GM12892 (cell line): ENCODE measurements around the gene PAX6.
A peak's percentile ranks its signal among the peaks of the same experiment; 100 is the strongest.

Experiments
- DNase-seq: peaks from one replicate; pipeline ENCODE4 v3.0.0; 2011; ENCODE audit not compliant: insufficient read length
- FAIRE-seq: peaks from 2 replicates; lab custom pipeline; 2011; peaks lifted over from hg19 to GRCh38; lab: Jason Lieb, UNC
- POLR2A ChIP-seq: IDR thresholded peaks from 2 replicates; pipeline ENCODE4 v1.6.1; 2011; ENCODE audit warnings: low read depth, low read length, control low read depth
- POLR2AphosphoS5 ChIP-seq: IDR thresholded peaks from 2 replicates; pipeline ENCODE4 v1.6.1; 2011; ENCODE audit warnings: low read depth, low read length, control low read depth
- TAF1 ChIP-seq: IDR thresholded peaks from 2 replicates; pipeline ENCODE4 v1.6.1; 2011; ENCODE audit warnings: low read depth, mild to moderate bottlenecking, control low read depth, low read length, borderline replicate concordance

Gene PAX6

DNA sequence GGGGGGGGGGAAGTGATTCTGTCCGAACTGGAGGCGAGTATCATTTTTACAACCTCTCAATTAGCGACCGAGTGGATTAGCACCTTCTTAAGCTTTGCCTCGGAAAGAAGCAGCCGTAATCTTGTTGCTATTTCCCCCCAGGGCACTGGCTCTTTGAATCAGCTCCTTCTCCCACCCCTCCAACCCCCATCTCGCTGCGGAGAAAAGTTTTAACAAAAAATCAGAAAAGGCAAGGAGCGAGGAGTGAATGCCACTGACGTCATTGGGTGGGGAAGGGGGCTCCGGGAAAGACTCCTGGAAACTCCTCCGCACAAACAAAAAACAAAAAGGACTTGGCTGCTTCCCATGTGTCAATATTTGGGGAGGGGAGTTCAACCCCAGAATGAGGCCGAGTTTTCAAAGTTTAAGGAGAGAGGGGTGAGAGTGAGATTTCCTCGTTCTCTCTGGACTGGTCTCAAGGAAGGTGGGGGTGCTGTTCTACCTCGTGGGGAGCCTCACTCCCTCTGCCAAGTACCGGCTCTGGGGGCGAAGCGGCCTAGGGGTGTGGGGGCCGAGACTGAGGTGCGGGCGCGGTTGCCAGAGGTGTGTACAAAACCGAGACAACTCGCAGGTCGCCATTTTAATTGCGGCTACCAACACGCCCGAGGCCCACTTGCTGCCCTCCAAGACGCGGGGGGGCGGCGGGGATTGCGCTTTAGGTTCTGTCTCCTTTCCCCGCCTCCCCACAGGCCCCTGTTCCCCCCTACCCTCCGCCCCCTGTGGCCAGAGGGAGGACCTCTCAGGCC, 2.5 kb upstream of the PAX6 start:
- TF ChIP-seq POLR2A (no peak), TAF1 (no peak), POLR2AphosphoS5 (no peak)
- DNase-seq: no peak

DNA sequence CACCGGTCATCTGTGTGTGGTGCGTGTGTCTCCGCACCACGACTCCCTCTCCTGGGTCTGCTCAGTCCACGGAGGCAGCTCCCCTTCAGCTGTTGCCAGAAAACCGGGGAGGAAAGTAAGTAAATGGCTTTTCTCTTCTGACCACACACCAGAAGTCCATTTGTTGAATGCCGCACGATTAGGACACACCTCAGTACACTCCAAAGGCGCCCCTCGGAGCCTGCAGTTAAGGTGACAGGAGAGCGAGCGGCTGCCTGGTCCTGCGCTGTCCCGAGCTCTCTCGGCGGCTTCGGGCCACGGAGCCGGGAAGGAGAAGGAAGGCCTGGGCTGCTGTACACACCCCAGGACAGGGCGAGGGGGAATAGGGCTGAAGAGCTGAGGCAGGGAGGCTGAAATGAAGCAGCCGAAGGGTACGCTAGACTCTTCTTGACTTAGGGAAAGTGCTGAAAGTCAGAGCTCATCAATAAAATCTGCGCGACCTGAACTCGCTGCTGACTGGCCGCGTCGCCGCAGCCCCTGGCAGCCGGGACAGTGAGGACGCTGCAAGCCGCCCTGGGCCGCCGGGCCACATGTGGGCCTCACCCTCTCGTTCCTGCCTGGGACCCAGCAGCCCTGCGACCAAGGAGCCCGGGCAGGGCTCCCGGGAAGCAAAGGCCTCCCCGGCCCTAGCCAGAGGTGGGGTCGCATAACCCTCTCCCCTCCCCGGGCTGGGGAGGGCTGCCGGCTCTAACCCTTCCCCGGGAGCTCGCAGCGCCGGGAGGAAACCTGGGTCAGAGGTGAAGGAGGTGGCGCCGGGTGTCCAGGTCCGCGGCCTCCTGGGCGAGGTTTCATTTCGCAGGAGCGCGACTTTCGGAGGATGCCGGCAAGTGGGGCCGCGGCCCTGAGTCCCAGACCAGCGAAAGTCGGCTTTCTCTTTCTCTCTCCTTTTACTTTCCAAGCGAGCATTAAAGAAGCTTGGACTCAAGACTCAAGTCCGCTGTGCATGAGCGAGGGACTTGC, 1.6 kb upstream of the PAX6 start:
- FAIRE-seq (no peak), DNase-seq (no peak)
- no peak for TF ChIP-seq POLR2AphosphoS5
- no peak for TF ChIP-seq TAF1
- no peak for TF ChIP-seq POLR2A

More for the DNA sequence above, 2.5 kb upstream of the PAX6 start:
- peak; percentile 5 for FAIRE-seq

DNA sequence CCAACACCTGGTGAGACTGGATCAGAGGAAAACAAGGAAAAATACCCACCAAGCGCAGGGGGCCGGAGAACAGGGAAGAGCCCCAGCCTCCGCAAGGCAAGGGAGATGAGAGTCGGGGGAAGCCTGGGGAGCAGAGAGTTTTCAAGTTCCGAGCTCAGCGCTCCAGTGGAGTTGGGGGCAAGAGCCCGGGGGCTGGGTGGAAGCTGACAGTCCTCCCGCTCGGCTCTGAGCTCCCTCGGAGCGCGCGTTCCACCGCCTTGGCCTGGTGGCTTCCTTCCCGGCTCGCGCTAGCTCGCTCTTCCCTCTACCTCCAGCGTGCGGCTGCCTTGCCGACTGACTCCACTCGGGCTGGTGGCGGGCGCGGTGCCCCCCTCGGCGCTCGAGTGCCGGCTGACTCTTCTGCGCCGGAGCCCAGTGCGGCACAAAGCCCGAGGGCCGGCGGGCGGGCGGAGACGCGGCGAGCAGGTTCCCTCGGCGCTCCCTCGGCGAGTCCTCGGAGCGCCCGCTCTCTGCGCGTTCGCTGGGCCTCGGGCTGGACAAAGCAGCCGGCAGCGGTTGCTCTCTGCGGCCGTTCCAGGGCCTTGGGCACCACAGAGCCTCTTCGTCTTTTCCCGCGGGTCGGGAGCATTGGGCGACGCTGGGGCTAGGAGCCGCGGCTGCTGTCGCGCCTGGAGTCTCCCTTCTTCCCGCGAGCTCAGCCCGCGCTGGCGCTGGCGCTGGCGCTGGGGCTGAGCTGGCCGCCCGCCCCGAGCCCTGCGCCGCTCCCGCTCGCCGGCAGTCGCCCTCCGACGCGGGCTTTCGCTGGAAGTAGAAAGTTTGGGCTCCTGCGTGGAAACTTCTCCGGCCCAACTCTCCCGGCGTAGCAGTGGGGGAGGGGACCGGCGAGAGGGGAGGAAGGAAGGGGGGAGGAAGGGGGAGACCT, 1.0 kb downstream of the PAX6 start:
- DNase-seq: no peak
- TF ChIP-seq POLR2AphosphoS5 (no peak), POLR2A (no peak), TAF1 (no peak)
- peak; percentile 71 for FAIRE-seq

DNA sequence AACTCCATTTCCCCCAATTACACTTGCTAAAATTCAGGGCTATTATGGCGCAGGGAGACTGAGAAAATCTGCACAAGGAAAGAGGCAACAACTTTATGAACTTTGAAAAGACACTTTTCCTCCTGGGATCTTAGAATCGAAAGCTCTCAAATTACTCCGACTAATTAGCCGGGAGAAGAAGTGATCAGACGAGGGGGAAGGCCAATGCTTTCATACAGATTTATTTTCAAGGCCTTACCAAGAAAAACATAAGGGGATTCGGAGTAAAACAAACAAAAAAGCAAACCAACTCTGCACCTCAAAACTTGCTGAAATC, 1.6 kb downstream of the PAX6 start:
- TF ChIP-seq POLR2A (no peak), TAF1 (no peak), POLR2AphosphoS5 (no peak)
- no peak for FAIRE-seq
- no peak for DNase-seq

DNA sequence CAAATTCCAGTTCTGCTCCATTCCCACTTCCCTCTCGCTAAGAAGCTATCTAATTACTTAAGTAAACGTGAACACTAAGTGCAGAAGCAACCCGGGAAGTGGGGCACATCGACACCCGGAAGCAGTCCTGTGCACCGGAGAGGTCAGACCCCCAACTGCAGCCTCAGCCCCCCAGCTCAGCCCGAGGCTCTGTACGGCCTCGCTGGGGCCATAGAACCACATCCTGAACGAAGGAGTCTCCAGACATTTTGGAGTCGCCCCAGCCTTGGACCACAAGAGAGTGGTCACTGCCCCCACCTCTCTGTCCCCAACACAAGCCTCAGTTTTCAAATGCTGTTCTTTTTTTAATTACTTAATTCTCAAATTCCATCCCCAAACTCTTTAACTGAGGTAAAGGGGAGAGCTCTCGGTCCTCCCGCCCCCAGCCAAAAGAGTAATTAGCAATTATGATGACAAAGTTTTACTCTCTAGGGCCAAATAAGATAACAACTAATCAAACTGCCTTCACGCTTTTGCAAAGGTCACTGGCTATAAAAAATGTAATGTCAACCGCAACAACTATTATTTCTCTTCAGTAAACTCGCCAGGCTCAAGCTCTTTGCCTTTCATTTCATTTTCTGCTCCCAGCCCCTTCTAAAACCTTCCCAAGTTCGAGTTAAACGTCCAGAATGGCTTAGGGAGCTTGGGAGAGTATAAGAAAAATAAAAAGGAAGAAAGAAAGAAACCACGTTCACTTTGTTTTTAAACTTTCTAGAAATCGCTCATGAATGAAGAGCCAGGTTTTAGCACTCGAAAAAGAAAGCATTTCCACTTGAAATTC, 2.2 kb downstream of the PAX6 start:
- DNase-seq (no peak), FAIRE-seq (peak; percentile 53)
- TF ChIP-seq POLR2A: no peak
- no peak for TF ChIP-seq POLR2AphosphoS5
- no peak for TF ChIP-seq TAF1

DNA sequence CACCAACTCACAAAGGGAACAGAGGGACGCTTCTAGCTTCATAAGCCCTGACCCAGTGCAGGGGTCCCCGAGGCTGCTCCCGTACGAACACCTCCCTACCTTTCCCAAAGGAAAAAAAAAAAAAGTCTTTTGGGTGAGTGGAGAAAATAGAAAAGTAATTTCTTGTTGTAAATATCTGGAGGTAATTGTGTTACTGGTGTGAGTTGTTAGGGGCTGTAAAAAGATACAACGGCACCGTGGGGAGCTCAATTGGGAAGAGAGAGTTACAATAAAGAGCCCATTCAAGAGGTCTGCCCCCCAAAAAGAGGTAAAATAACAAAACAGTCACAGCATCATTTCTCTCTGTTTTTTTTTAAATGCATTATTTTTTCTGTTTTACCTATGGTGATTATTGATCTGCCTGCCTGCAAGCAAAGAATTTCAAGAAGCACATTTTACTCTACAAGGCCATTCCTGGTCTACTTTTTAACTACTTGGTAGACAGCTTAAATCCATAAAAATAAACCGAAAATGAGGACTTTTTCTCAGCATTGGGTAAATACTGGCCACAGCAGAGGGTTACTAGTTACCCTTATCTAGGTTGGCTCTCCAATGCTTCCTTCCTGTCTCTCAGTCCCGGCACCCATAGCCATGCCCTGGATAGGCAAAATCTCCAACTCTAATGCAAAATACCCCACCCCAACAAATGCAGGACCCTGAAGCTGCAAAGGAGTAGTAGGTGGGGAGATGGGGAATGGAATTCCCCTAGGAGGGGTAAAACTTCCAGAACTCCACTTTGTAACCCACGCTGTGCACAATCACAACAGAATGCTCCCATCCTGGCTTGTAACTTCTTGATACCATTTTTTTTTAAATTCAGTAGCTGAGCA, 3.1 kb downstream of the PAX6 start:
- TF ChIP-seq POLR2A: no peak
- TF ChIP-seq POLR2AphosphoS5: no peak
- TF ChIP-seq TAF1: no peak
- DNase-seq (no peak), FAIRE-seq (no peak)

DNA sequence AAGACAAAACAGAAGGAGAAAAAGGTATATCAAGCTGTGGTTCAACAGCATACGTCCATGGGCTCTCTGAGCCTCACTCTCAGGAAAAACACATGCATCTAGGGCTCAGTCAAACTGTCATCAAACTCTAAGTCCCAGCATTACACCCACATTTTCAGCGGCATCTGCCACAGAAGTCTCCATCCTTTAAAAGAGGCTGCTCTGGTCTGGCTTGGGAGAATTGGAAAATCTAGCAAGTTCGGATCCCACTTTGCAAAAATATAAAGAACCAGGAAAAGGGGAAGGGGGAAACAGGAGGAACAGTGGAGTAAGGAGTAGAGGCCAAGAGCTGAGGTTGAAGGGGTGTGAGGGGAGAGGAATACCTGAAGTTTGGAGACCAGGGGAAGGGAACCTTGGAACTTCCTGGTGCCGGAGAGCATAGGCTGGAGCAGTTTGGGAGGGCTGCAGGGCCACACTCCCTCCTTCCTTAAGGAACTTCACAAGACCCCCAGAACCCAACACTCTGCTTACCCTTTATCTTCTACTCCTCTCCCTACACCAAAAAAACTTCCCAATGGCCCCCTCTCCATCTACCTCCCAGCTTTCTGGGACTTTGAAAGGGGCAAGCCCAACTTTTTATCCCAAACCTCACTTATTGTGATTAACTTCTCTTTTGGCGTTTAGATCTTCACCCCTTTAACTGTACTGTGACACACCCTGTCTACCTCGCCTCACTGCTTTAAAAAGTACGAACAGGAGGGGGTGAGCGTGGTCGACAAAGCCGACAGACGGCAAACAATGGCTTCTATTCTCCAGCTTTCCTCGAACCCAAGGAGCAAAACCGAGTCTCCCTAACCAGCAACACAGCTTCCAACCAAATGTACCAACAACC, 4.0 kb downstream of the PAX6 start:
- no peak for DNase-seq
- TF ChIP-seq POLR2A (no peak), TAF1 (no peak), POLR2AphosphoS5 (no peak)
- FAIRE-seq: peak; percentile 76

DNA sequence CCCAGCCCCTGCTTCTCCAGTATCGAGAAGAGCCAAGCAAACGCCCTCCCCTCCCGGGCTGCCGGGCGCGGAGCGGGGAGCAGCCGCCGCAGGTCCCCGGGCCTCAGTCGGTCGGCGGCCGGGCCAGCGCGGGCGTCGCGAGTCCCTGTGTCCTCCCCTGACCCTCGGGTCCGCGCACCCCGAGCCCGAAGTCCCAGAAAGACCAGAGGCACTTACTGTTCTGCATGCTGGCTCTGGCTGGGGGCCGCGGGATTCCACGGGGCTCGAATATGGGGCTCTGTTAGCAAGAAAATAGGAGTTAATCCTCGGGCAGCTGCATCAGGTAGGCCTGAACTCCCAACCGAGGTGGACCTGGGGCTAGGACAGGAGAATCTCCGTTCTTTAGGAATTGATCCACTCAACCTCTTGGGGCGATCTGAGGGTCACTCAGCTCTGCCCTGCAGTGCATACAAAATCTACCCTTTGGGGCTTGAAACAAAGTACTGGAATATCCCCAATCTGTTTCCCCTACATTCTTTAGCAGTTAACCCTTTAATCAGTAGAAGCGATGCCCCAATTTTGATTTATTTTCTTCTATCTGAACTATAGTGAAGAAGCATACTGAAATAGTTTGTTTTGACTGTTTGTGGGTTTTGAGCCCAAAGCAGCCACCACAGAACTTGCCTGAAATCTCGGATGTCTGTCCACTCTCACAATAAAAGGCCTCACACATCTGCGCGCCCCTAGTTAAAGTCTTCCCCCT, 4.8 kb downstream of the PAX6 start:
- DNase-seq: no peak
- TF ChIP-seq TAF1: no peak
- TF ChIP-seq POLR2AphosphoS5: no peak
- TF ChIP-seq POLR2A: no peak
- no peak for FAIRE-seq
